HEK293T (cell line): ENCODE data around the gene PTGER1.

Experiments
- ARNT ChIP-seq: fragments of 450-650 bp; IDR thresholded peaks from 2 replicates; pipeline ENCODE4 v1.6.1; 2017; ENCODE audit warnings: mild to moderate bottlenecking
- BHLHE40 ChIP-seq: fragments of 450-650 bp; IDR thresholded peaks from 2 replicates; pipeline ENCODE4 v1.6.1; 2016; ENCODE audit warnings: mild to moderate bottlenecking, moderate library complexity, borderline replicate concordance
- CTBP1 ChIP-seq: fragments of 450-650 bp; IDR thresholded peaks from 2 replicates; pipeline ENCODE4 v1.6.1; 2016; ENCODE audit warnings: borderline replicate concordance
- ELF4 ChIP-seq: fragments of 450-650 bp; IDR thresholded peaks from 2 replicates; pipeline ENCODE4 v1.6.1; 2017; ENCODE audit warnings: antibody characterized with exemption
- FOXA1 ChIP-seq: fragments of 450-650 bp; IDR thresholded peaks from 2 replicates; pipeline ENCODE4 v1.6.1; 2016; ENCODE audit warnings: mild to moderate bottlenecking
- FOXK2 ChIP-seq: fragments of 450-650 bp; IDR thresholded peaks from 2 replicates; pipeline ENCODE4 v1.6.1; 2016; ENCODE audit warnings: mild to moderate bottlenecking
- FOXM1 ChIP-seq: fragments of 450-650 bp; IDR thresholded peaks from 2 replicates; pipeline ENCODE4 v1.6.1; 2017; ENCODE audit warnings: mild to moderate bottlenecking, borderline replicate concordance
- HDGF ChIP-seq: fragments of 450-650 bp; IDR thresholded peaks from 2 replicates; pipeline ENCODE4 v1.6.1; 2017; ENCODE audit warnings: antibody characterized with exemption, borderline replicate concordance
- L3MBTL2 ChIP-seq: fragments of 450-650 bp; conservative IDR thresholded peaks from 2 replicates; pipeline ENCODE4 v1.6.1; 2016; ENCODE audit warnings: mild to moderate bottlenecking
- LEF1 ChIP-seq: fragments of 450-650 bp; IDR thresholded peaks from 2 replicates; pipeline ENCODE4 v1.6.1; 2017; ENCODE audit warnings: mild to moderate bottlenecking, borderline replicate concordance
- NFRKB ChIP-seq: fragments of 450-650 bp; IDR thresholded peaks from 2 replicates; pipeline ENCODE4 v1.6.1; 2016; ENCODE audit warnings: mild to moderate bottlenecking, moderate library complexity
- PKNOX1 ChIP-seq: fragments of 450-650 bp; IDR thresholded peaks from 2 replicates; pipeline ENCODE4 v1.6.1; 2016
- SP1 ChIP-seq: fragments of 450-650 bp; IDR thresholded peaks from 2 replicates; pipeline ENCODE4 v1.6.1; 2017
- SUZ12 ChIP-seq: fragments of 450-650 bp; IDR thresholded peaks from 2 replicates; pipeline ENCODE4 v1.6.1; 2016; ENCODE audit warnings: mild to moderate bottlenecking

- TF ChIP-seq HDGF (no peak), SUZ12 (no peak), LEF1 (no peak), SP1 (no peak), PKNOX1 (no peak), ELF4 (no peak), L3MBTL2 (no peak), CTBP1 (no peak), FOXA1 (no peak), NFRKB (no peak), BHLHE40 (no peak), FOXK2 (no peak), FOXM1 (no peak), ARNT (no peak)
Observed at GRCh38 chr19:14442891-14443631, 32.1 kb downstream of the PTGER1 start.
